GM12878 (cell line): ENCODE results near the gene A1BG.

Source experiments
- CEBPB ChIP-seq, 2 experiments: fragments of 150-350 bp in 1 of 2; IDR thresholded peaks; 2 replicates each; pipeline ENCODE4 v1.6.1; 2012 to 2014; ENCODE audit warnings: low read depth in 2 of 2, low read length in 2 of 2, borderline replicate concordance in 1 of 2, inconsistent platforms in 1 of 2
- CTCF ChIP-seq, 3 experiments: IDR thresholded peaks in 2 of 3; conservative IDR thresholded peaks in 1 of 3; 2 replicates each; pipeline ENCODE4 v1.5.1; 2011; ENCODE audit warnings: low read depth in 3 of 3, low read length in 3 of 3, mild to moderate bottlenecking in 3 of 3, control low read depth in 2 of 3, moderate library complexity in 2 of 3, inconsistent platforms in 1 of 3, mixed read lengths in 1 of 3; ENCODE audit not compliant: control insufficient read depth in 2 of 3, insufficient read depth in 1 of 3; ENCODE audit errors: extremely low read depth in 1 of 3
- EP300 ChIP-seq, 2 experiments: fragments of 150-350 bp in 1 of 2; IDR thresholded peaks; 2 replicates each; pipeline ENCODE4 v1.6.1; 2011 to 2012; ENCODE audit warnings: low read depth in 2 of 2, low read length in 2 of 2, borderline replicate concordance in 1 of 2, improper control_type of control experiment in 1 of 2, inconsistent platforms in 1 of 2; ENCODE audit not compliant: control insufficient read depth in 1 of 2
- FOS ChIP-seq: IDR thresholded peaks from 3 replicates; pipeline ENCODE4 v1.6.1; 2011; ENCODE audit warnings: borderline replicate concordance; ENCODE audit not compliant: insufficient read length; ENCODE audit errors: extremely low read depth
- HDAC6 ChIP-seq: fragments of 200-600 bp; sonication (generic); IDR thresholded peaks from one replicate; pipeline ENCODE4 v1.8.0; 2017; ENCODE audit warnings: antibody characterized with exemption; ENCODE audit not compliant: unreplicated experiment
- POLR2A ChIP-seq: IDR thresholded peaks from 2 replicates; pipeline ENCODE4 v1.6.1; 2011; ENCODE audit warnings: low read depth, mild to moderate bottlenecking, low read length
- RAD21 ChIP-seq: IDR thresholded peaks from 2 replicates; pipeline ENCODE4 v1.6.1; 2011; ENCODE audit warnings: mild to moderate bottlenecking, low read depth, low read length, moderate library complexity; ENCODE audit not compliant: insufficient read depth
- TF ChIP-seq, protein P1 (sequence below): IDR thresholded peaks from 2 replicates; pipeline ENCODE4 v1.6.1; 2011; ENCODE audit warnings: mild to moderate bottlenecking, low read depth, low read length, moderate library complexity; ENCODE audit not compliant: insufficient replicate concordance

DNA sequence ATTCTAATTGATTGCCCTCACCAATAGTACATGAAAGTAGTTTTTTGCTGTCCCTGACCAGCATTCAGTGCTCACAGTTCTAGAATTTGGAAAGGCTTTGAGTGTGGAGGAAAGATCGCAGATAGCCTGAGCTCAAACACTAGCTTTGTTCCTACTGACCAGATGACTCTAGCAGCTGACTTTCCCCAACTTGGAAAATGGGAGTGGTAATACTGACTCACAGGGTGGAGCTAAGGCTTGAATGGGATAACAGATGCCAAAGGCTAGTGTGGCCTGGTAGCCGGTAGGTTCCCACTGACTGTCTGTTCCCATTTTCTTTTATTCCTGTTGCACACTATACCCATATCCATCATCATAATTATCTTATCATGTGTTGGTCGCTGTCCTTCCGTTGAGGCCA is 22.8 kb downstream of the A1BG start:
- TF ChIP-seq RAD21 (no peak), HDAC6 (no peak), FOS (no peak), EP300 (IDR thresholded peaks at IDR 0.05; ENCODE audit: borderline replicate concordance in 1 of 2, control insufficient read depth in 1 of 2, low read depth in 2 of 2, low read length in 2 of 2) (no peak), CTCF (IDR thresholded peaks at IDR 0.05 in 2 of 3, conservative IDR thresholded peaks at IDR 0.05 in 1 of 3; ENCODE audit: control insufficient read depth in 2 of 3, extremely low read depth in 1 of 3, insufficient read depth in 1 of 3, low read depth in 3 of 3, low read length in 3 of 3) (no peak), POLR2A (no peak), CEBPB (IDR thresholded peaks at IDR 0.05; ENCODE audit: borderline replicate concordance in 1 of 2, low read depth in 2 of 2, low read length in 2 of 2) (no peak)
- TF ChIP-seq, protein P1, sequence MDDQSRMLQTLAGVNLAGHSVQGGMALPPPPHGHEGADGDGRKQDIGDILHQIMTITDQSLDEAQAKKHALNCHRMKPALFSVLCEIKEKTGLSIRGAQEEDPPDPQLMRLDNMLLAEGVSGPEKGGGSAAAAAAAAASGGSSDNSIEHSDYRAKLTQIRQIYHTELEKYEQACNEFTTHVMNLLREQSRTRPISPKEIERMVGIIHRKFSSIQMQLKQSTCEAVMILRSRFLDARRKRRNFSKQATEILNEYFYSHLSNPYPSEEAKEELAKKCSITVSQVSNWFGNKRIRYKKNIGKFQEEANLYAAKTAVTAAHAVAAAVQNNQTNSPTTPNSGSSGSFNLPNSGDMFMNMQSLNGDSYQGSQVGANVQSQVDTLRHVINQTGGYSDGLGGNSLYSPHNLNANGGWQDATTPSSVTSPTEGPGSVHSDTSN = no peak
